HEK293 (cell line): ENCODE results near the gene RAB24.
"Not testable (repeated sequence)": the region's sequence is repeated elsewhere in the genome, so short reads cannot be mapped to it uniquely, and the experiment has no call there.

ENCODE experiments used
- CTCF ChIA-PET: fragments of 350-600 bp; formaldehyde crosslinking; extraction: SDS; loops from one replicate; lab custom pipeline; 2021; ENCODE audit warnings: antibody characterized with exemption; lab: Yijun Ruan, JAX
- POLR2A ChIA-PET: fragments of 300-600 bp; formaldehyde crosslinking; extraction: SDS; loops from one replicate; lab custom pipeline; 2020; ENCODE audit warnings: antibody characterized with exemption, inconsistent platforms; lab: Yijun Ruan, JAX
- H3K27ac ChIP-seq: fragments of 200-500 bp; sonication (Bioruptor generic); 2 replicates; pipeline ENCODE4 v1.5.1; 2014; ENCODE audit warnings: low read depth, low read length, control low read depth, inconsistent platforms; ENCODE audit errors: extremely low read depth
- H3K36me3 ChIP-seq, 2 experiments: fragments of 200-500 bp in 1 of 2; sonication (Bioruptor generic) in 1 of 2; 1 replicate in 1 of 2; 2 replicates in 1 of 2; pipeline ENCODE4 v1.5.1; 2014 to 2017; ENCODE audit warnings: inconsistent platforms in 2 of 2, low read length in 2 of 2; ENCODE audit not compliant: control insufficient read depth in 2 of 2, insufficient read depth in 1 of 2
- H3K4me1 ChIP-seq: fragments of 200-500 bp; sonication (Bioruptor generic); 2 replicates; pipeline ENCODE4 v1.5.1; 2014; ENCODE audit warnings: mild to moderate bottlenecking, low read length, inconsistent platforms; ENCODE audit not compliant: control insufficient read depth, insufficient read depth
- H3K4me3 ChIP-seq: 2 replicates; pipeline ENCODE4 v1.5.1; 2011; ENCODE audit warnings: low read depth, mild to moderate bottlenecking, control low read depth, low read length, moderate library complexity
- H3K9me3 ChIP-seq: fragments of 200-500 bp; sonication (Bioruptor generic); 2 replicates; pipeline ENCODE4 v1.5.1; 2014; ENCODE audit warnings: low read depth, low read length, inconsistent platforms; ENCODE audit not compliant: control insufficient read depth, insufficient read depth
- ATF2 ChIP-seq: fragments of 450-650 bp; formaldehyde crosslinking; IDR thresholded peaks from 2 replicates; pipeline ENCODE4 v1.5.1; 2016; ENCODE audit warnings: missing biosample characterization, missing genetic modification characterization, low read depth
- KLF1 ChIP-seq: fragments of 450-650 bp; formaldehyde crosslinking; IDR thresholded peaks from 2 replicates; pipeline ENCODE4 v1.5.1; 2016; ENCODE audit warnings: missing biosample characterization, missing genetic modification characterization
- KLF9 ChIP-seq: fragments of 450-650 bp; formaldehyde crosslinking; IDR thresholded peaks from 2 replicates; pipeline ENCODE4 v1.5.1; 2016; ENCODE audit warnings: missing biosample characterization, missing genetic modification characterization, low read depth
- REST ChIP-seq: fragments of 450-650 bp; formaldehyde crosslinking; IDR thresholded peaks from 2 replicates; pipeline ENCODE4 v1.5.1; 2016; ENCODE audit warnings: missing biosample characterization, missing genetic modification characterization
- SCRT1 ChIP-seq: fragments of 450-650 bp; formaldehyde crosslinking; IDR thresholded peaks from 2 replicates; pipeline ENCODE4 v1.5.1; 2016; ENCODE audit warnings: missing biosample characterization, missing genetic modification characterization, borderline replicate concordance
- SCRT2 ChIP-seq: fragments of 450-650 bp; formaldehyde crosslinking; IDR thresholded peaks from 2 replicates; pipeline ENCODE4 v1.5.1; 2016; ENCODE audit warnings: missing biosample characterization, missing genetic modification characterization
- SP2 ChIP-seq: fragments of 450-650 bp; formaldehyde crosslinking; IDR thresholded peaks from 2 replicates; pipeline ENCODE4 v1.5.1; 2016; ENCODE audit warnings: missing biosample characterization, missing genetic modification characterization
- ZBTB49 ChIP-seq: fragments of 450-650 bp; formaldehyde crosslinking; IDR thresholded peaks from 2 replicates; pipeline ENCODE4 v1.5.1; 2016; ENCODE audit warnings: missing biosample characterization, missing genetic modification characterization, low read depth
- ZBTB6 ChIP-seq: fragments of 450-650 bp; formaldehyde crosslinking; IDR thresholded peaks from 2 replicates; pipeline ENCODE4 v1.5.1; 2017; ENCODE audit warnings: missing biosample characterization, missing genetic modification characterization
- ZNF146 ChIP-seq: fragments of 450-650 bp; formaldehyde crosslinking; IDR thresholded peaks from 2 replicates; pipeline ENCODE4 v1.5.1; 2016; ENCODE audit warnings: missing biosample characterization, missing genetic modification characterization
- ZNF335 ChIP-seq: fragments of 450-650 bp; formaldehyde crosslinking; conservative IDR thresholded peaks from 2 replicates; pipeline ENCODE4 v1.5.1; 2016; ENCODE audit warnings: missing biosample characterization, missing genetic modification characterization
- ZNF398 ChIP-seq: fragments of 450-650 bp; formaldehyde crosslinking; IDR thresholded peaks from 2 replicates; pipeline ENCODE4 v1.5.1; 2017; ENCODE audit warnings: missing biosample characterization, missing genetic modification characterization
- ZNF596 ChIP-seq: fragments of 450-650 bp; IDR thresholded peaks from 2 replicates; pipeline ENCODE4 v1.5.0; 2018; ENCODE audit warnings: missing biosample characterization, mild to moderate bottlenecking, missing genetic modification characterization, moderate library complexity
- ZNF677 ChIP-seq: fragments of 450-650 bp; IDR thresholded peaks from 2 replicates; pipeline ENCODE4 v1.5.0; 2018; ENCODE audit warnings: missing biosample characterization, mild to moderate bottlenecking, missing genetic modification characterization, moderate library complexity
- ZNF747 ChIP-seq: fragments of 450-650 bp; formaldehyde crosslinking; IDR thresholded peaks from 2 replicates; pipeline ENCODE4 v1.5.1; 2016; ENCODE audit warnings: missing biosample characterization, missing genetic modification characterization

The RAB24 gene

GRCh38 chr5:177306674-177307543 is 3.4 kb upstream of the RAB24 start (continued):
- TF ChIP-seq REST (tag by site-specific recombination): no peak

- H3K4me3 ChIP-seq, H3K9me3 ChIP-seq, H3K27ac ChIP-seq, CTCF ChIA-PET, POLR2A ChIA-PET: not testable (repeated sequence)
- TF ChIP-seq KLF1 (tag by site-specific recombination) (0 out of 2 replicates have a peak, but pooled peaks have one; percentile 8), ZNF335 (tag by site-specific recombination) (0 out of 2 replicates have a peak, but pooled peaks have one; percentile 25), SCRT2 (tag by site-specific recombination) (peak; percentile 84), SCRT1 (tag by site-specific recombination) (peak; percentile 55; the same call in 1 of the 2 replicates)
- peaks cover 4 to 62% of the 10 kb centered on the region in 2 experiments; a peak in 2 of 3 replicates for H3K36me3 ChIP-seq
- H3K4me1 ChIP-seq: peaks cover 11% of the 10 kb centered on the region
These were observed 2.7 kb upstream of the RAB24 start for GRCh38 chr5:177306103-177306640.

GRCh38 chr5:177304392-177305119 is 1.0 kb upstream of the RAB24 start:
- no peak for TF ChIP-seq ZNF146 (tag by site-specific recombination)
- peak; percentile 50 for TF ChIP-seq KLF9
- 0 out of 2 replicates have a peak, but pooled peaks have one; percentile 17 for TF ChIP-seq ZNF596
- TF ChIP-seq ZBTB49 (tag by site-specific recombination): no peak
- no peak for TF ChIP-seq ZNF677 (tag by site-specific recombination)
- TF ChIP-seq ATF2 (tag by site-specific recombination): no peak
- 0 out of 2 replicates have a peak, but pooled peaks have one; percentile 24 for TF ChIP-seq SP2
- no peak for TF ChIP-seq ZNF747 (tag by site-specific recombination)
- no peak for TF ChIP-seq ZBTB6
- TF ChIP-seq ZNF335 (tag by site-specific recombination): peak; percentile 16
- TF ChIP-seq ZNF398 (tag by site-specific recombination): no peak
- Histone ChIP-seq H3K4me1 (peaks cover 9% of the 10 kb centered on the region), H3K36me3 (peaks cover 4 to 67% of the 10 kb centered on the region in 2 experiments; a peak in 2 of 3 replicates), H3K27ac (peak overlapping the region; percentile 80), H3K9me3 (no peaks in the 10 kb centered on the region), H3K4me3 (peak overlapping the region; percentile 90)
- ChIA-PET POLR2A (no interaction called here), CTCF (no interaction called here)
